ENCODE measurements around the gene RAD51AP2.

GRCh38 chr2:17558878-17559277 lies 40.6 kb upstream of the RAD51AP2 start:
- TF ChIP-seq POLR2A (IDR thresholded peaks at IDR 0.05; ENCODE audit: insufficient read depth in 1 of 2, low read depth in 2 of 2, low read length in 2 of 2) (no peak), RAD21 (CRISPR knock-in tag; IDR thresholded peaks at IDR 0.05) (no peak), BHLHE40 (IDR thresholded peaks at IDR 0.05; ENCODE audit: low read length) (no peak), ZNF691 (CRISPR knock-in tag; IDR thresholded peaks at IDR 0.05; ENCODE audit: borderline replicate concordance, low read depth) (no peak), MIXL1 (CRISPR knock-in tag; IDR thresholded peaks at IDR 0.05) (no peak), ZNF180 (CRISPR knock-in tag; IDR thresholded peaks at IDR 0.05; ENCODE audit: borderline replicate concordance, low read depth) (no peak), GTF2F1 (IDR thresholded peaks at IDR 0.05; ENCODE audit: low read length) (no peak), ZSCAN21 (CRISPR knock-in tag; IDR thresholded peaks at IDR 0.05; ENCODE audit: borderline replicate concordance) (no peak), CTCF (CRISPR knock-in tag; IDR thresholded peaks at IDR 0.05) (no peak), ZBTB44 (CRISPR knock-in tag; IDR thresholded peaks at IDR 0.05) (no peak), HDAC2 (CRISPR knock-in tag; IDR thresholded peaks at IDR 0.05) (no peak), ZNF274 (CRISPR knock-in tag; IDR thresholded peaks at IDR 0.05) (no peak), CSRNP2 (CRISPR knock-in tag; conservative IDR thresholded peaks at IDR 0.05; ENCODE audit: low read depth) (no peak)

Measured in HepG2 (cell line).